GM20000 (cell line): ENCODE measurements around the gene PACC1.
A peak's percentile ranks its signal among the peaks of the same experiment; 100 is the strongest.

ENCODE experiments used
- DNase-seq: peaks from one replicate; pipeline ENCODE4 v3.0.0; 2012; ENCODE audit warnings: low spot score
- CTCF ChIP-seq: IDR thresholded peaks from 2 replicates; pipeline ENCODE4 v1.5.1; 2012; ENCODE audit warnings: mild to moderate bottlenecking, control low read depth; ENCODE audit errors: extremely low read depth, missing control alignments

PACC1 gene

GRCh38 chr1:212437179-212437798 lies 22.6 kb upstream of the PACC1 start:
- TF ChIP-seq CTCF: no peak
- DNase-seq: no peak

GRCh38 chr1:212434992-212435391 lies 20.3 kb upstream of the PACC1 start:
- DNase-seq: no peak
- no peak for TF ChIP-seq CTCF

GRCh38 chr1:212433577-212434462 lies 19.1 kb upstream of the PACC1 start:
- DNase-seq: no peak
- no peak for TF ChIP-seq CTCF

DNA sequence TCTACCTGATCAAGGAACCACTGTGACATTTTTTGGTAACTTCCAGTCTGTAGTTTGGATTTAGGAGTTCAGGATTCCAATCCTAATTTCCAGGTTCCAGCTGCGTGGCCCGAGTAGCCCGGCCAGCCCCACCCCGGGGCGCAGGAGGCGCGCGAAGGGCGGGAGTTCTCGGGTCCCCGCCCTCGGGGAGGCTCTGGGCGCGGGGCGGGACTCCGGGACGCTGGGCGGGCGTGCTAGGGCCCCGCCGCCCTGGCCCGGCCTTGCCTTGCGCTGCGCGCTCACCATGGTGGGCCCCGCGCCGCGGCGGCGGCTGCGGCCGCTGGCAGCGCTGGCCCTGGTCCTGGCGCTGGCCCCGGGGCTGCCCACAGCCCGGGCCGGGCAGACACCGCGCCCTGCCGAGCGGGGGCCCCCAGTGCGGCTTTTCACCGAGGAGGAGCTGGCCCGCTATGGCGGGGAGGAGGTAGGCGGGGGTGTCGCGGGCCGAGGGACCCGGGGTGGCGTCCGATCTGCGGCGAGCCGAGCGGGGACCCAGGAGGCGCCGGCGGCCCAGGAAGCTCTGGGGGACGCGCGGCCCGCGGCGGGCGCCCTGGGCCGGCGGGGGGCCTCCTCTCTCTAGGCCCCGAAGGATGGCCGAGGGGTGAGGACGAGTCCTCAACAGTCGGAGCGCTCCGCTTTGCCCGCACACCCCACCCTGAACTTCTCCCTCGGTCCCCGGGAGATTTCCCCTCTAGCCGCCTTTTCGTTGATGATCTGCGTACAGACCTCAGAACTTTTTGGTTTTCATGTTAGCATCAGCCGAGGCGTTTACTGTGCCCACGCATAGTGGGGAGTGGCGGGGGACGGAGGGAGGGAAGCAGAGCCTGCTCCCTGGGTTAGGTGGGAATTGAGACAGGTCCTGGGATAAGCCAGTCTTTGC lies 18.2 kb upstream of the PACC1 start, which contains the start of gene NENF:
Gene NENF (plus strand): TSS at position 260 of the 916 bp plus-strand sequence. CDS start 24 bp downstream, at position 284.
- DNase-seq: peak; percentile 98
- no peak for TF ChIP-seq CTCF

DNA sequence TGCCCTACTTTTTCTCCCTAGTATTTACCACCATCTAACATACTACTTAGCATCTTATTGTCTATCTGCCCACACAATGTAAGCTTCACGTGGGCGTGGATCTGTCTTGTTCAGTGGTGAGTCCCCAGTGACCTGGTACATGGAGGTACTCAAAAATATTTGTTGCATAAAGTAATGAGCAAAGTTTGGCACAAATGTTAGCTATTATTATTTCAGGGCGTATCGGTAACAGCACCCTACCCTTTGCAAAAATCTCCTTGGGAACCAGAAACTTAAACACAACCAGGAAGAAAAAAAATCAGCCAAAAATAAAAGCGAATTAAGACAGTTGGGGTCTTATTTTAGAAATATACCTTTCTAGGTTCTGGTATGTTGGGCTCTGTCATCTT lies 17.6 kb upstream of the PACC1 start:
- DNase-seq: no peak
- no peak for TF ChIP-seq CTCF

DNA sequence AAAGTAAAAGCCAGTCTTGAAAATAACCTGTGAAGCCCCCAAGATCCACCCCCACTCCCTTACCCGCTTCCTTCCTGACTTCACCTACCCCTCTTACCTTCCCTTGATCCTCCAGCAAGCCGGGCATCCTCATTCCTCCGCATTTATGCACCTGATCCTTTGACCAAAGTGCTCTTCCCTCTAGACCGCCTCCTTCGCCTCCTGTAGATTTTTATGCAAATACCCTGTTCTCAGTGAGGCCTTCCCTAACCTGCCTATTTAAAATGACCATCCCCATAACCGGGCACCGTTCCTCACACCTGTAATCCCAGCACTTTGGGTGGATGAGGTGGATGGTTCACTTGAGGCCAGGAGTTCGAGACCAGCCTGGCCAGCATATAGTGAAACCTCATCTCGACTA lies 17.0 kb upstream of the PACC1 start:
- no peak for DNase-seq
- TF ChIP-seq CTCF: no peak

GRCh38 chr1:212430955-212431394 lies 16.3 kb upstream of the PACC1 start:
- DNase-seq: no peak
- TF ChIP-seq CTCF: no peak
